K562 (cell line): Measurements from ENCODE around the gene SCARF1. TPM values are rescaled to one million over a fixed set of nuclear protein-coding genes. Genes with fewer than 3 reads are reported as not detected.

ENCODE experiments used
- ATAC-seq: fragments of 200-7000 bp; cut with Tn5 transposase; 3 replicates; pipeline ENCODE4 v1.9.1; 2020; ENCODE audit warnings: moderate library complexity
- BruUV-seq: library from RNA; stranded (reverse); fragments of 400-500 nt; replicated peaks from 2 replicates; lab custom pipeline; 2021; lab: Mats Ljungman, UMichigan
- CTCF ChIA-PET: fragments of 300-600 bp; formaldehyde crosslinking; extraction: SDS; loops from one replicate; lab custom pipeline; 2021; ENCODE audit warnings: low intra/inter-chr PET ratio; lab: Yijun Ruan, JAX
- POLR2A ChIA-PET: fragments of 300-600, 350-650 bp; sonication (Branson Sonifier 250); formaldehyde crosslinking; extraction: SDS; loops from one replicate; lab custom pipeline; 2021; ENCODE audit warnings: antibody characterized with exemption, inconsistent platforms; lab: Yijun Ruan, JAX
- DNase-seq, 4 experiments: peaks; one replicate each; pipeline versions ENCODE4 v3.0.0 to v3.0.0-alpha.2; 2011 to 2018; ENCODE audit warnings: low spot score in 3 of 4, mixed read lengths in 3 of 4; ENCODE audit errors: extremely low read depth in 1 of 4
- FAIRE-seq: peaks from 2 replicates; lab custom pipeline; 2011; peaks lifted over from hg19 to GRCh38; lab: Jason Lieb, UNC
- H2AFZ ChIP-seq: 2 replicates; pipeline ENCODE4 v1.6.0; 2011; ENCODE audit warnings: low read depth, low read length, control low read depth, inconsistent platforms
- H3K27ac ChIP-seq: fragments of 200-600 bp; 3 replicates; pipeline ENCODE4 v1.8.0; 2011; ENCODE audit warnings: low read depth, mild to moderate bottlenecking, control low read depth, inconsistent platforms, low read length, moderate library complexity, mixed read lengths; ENCODE audit errors: extremely low read depth
- H3K27me3 ChIP-seq, 2 experiments: fragments of 300-600 bp in 1 of 2; 2 replicates in 1 of 2; 3 replicates in 1 of 2; pipeline versions ENCODE4 v1.6.0 to v1.8.0; 2011; ENCODE audit warnings: inconsistent platforms in 2 of 2, low read length in 2 of 2, mild to moderate bottlenecking in 1 of 2, mixed read lengths in 1 of 2, moderate library complexity in 1 of 2; ENCODE audit not compliant: control insufficient read depth in 2 of 2, insufficient read depth in 2 of 2
- H3K36me3 ChIP-seq: fragments of 300-600 bp; 3 replicates; pipeline ENCODE4 v1.8.0; 2011; ENCODE audit warnings: mild to moderate bottlenecking, low read length, inconsistent platforms; ENCODE audit not compliant: control insufficient read depth, insufficient read depth
- H3K4me1 ChIP-seq, 2 experiments: fragments of 200-600 bp in 1 of 2; replicated peaks in 1 of 2; 2 replicates in 1 of 2; 3 replicates in 1 of 2; pipeline versions ENCODE4 v1.5.1 to v1.8.0; 2011; ENCODE audit warnings: inconsistent platforms in 2 of 2, low read length in 2 of 2, mild to moderate bottlenecking in 1 of 2, mixed read lengths in 1 of 2, moderate library complexity in 1 of 2; ENCODE audit not compliant: control insufficient read depth in 2 of 2, insufficient read depth in 2 of 2
- H3K4me2 ChIP-seq: 2 replicates; pipeline ENCODE4 v1.6.1; 2011; ENCODE audit warnings: low read length, control low read depth, inconsistent platforms, mixed read lengths; ENCODE audit not compliant: insufficient read depth
- H3K4me3 ChIP-seq: fragments of 200-600 bp; sonication (generic), shearing (Covaris generic); 2 replicates; pipeline ENCODE4 v1.5.1; 2016; ENCODE audit warnings: control low read depth, inconsistent platforms
- H3K79me2 ChIP-seq: fragments of 200-600 bp; 3 replicates; pipeline ENCODE4 v1.8.0; 2011; ENCODE audit warnings: low read length, inconsistent platforms; ENCODE audit not compliant: control insufficient read depth, insufficient read depth
- H3K9ac ChIP-seq, 2 experiments: 2 replicates each; pipeline versions ENCODE4 v1.6.0 to v1.6.1; 2011; ENCODE audit warnings: low read depth in 2 of 2, low read length in 2 of 2, control low read depth in 1 of 2, inconsistent platforms in 1 of 2, mild to moderate bottlenecking in 1 of 2, mixed read lengths in 1 of 2; ENCODE audit not compliant: insufficient read depth in 1 of 2
- H3K9me1 ChIP-seq: one replicate; pipeline ENCODE4 v1.6.0; 2011; ENCODE audit warnings: inconsistent platforms, mild to moderate bottlenecking, low read length, moderate library complexity; ENCODE audit not compliant: control insufficient read depth, insufficient read depth
- H3K9me3 ChIP-seq: replicated peaks from 2 replicates; pipeline ENCODE4 v1.5.1; 2011; ENCODE audit warnings: low read depth, low read length, inconsistent platforms; ENCODE audit not compliant: control insufficient read depth, insufficient read depth
- H4K20me1 ChIP-seq: replicated peaks from 2 replicates; pipeline ENCODE4 v1.6.1; 2011; ENCODE audit warnings: low read length, inconsistent platforms, mixed read lengths; ENCODE audit not compliant: control insufficient read depth, insufficient read depth
- CREB3 ChIP-seq: fragments of 450-650 bp; conservative IDR thresholded peaks from 2 replicates; pipeline ENCODE4 v1.6.1; 2016; ENCODE audit warnings: missing genetic modification characterization, low read depth, mild to moderate bottlenecking, missing compliant biosample characterization, moderate library complexity
- CTCFL ChIP-seq: IDR thresholded peaks from 2 replicates; pipeline ENCODE4 v1.6.1; 2011; ENCODE audit warnings: borderline replicate concordance, low read depth, mild to moderate bottlenecking, moderate library complexity, low read length; ENCODE audit not compliant: insufficient read depth, poor library complexity, severe bottlenecking
- SNIP1 ChIP-seq: fragments of 450-650 bp; IDR thresholded peaks from 2 replicates; pipeline ENCODE4 v1.7.1; 2017; ENCODE audit warnings: low read depth, mild to moderate bottlenecking
- TRIM25 ChIP-seq: fragments of 450-650 bp; IDR thresholded peaks from 2 replicates; pipeline ENCODE4 v1.7.0; 2016; ENCODE audit warnings: borderline replicate concordance
- TSC22D4 ChIP-seq: fragments of 450-650 bp; IDR thresholded peaks from 2 replicates; pipeline ENCODE4 v1.6.1; 2016; ENCODE audit warnings: missing genetic modification characterization, missing biosample characterization, control low read depth
- ZNF445 ChIP-seq: fragments of 250-450 bp; sonication (Bioruptor Pico); IDR thresholded peaks from 2 replicates; pipeline ENCODE4 v1.4.0; 2020; ENCODE audit warnings: low read depth, mild to moderate bottlenecking, moderate library complexity
- ZNF57 ChIP-seq: fragments of 450-650 bp; formaldehyde crosslinking; IDR thresholded peaks from 2 replicates; pipeline ENCODE4 v1.4.0; 2020; ENCODE audit warnings: mild to moderate bottlenecking, moderate library complexity
- WGBS: fragments of 100-300 bp; shearing (Covaris generic); methylation state at CpG from one replicate; pipeline ENCODE4 v1.1.6; 2016; ENCODE audit warnings: low coverage, mixed read lengths; ENCODE audit not compliant: insufficient coverage; ENCODE audit errors: missing lambda C conversion rate; 5-methylcytosine and 5-hydroxymethylcytosine counted together
- in situ Hi-C: fragments of 300-500 bp; cut with MboI; formaldehyde crosslinking; loops from 4 replicates; pipeline ENCODE4 v1.15.0; 2018; ENCODE audit warnings: inconsistent platforms, mixed read lengths
- intact Hi-C: fragments of 100-400 bp; cut with micrococcal nuclease; formaldehyde crosslinking; loops from 2 replicates; pipeline ENCODE4 v1.14.2; 2022
- polyA plus RNA-seq, 8 experiments: library from polyadenylated mRNA; depleted of rRNA in 4 of 8; stranded (reverse) in 5 of 8; unstranded in 3 of 8; fragments of >200 nt; fragmentation: Nextera tagmentation in 2 of 8; fragmentation: Illumina TruSeq in 1 of 8; extraction: Ambion mirVana in 2 of 8; extraction: Trizol in 1 of 8; gene quantifications; 2 replicates each; pipeline versions ENCODE4 v1.2.1 to v1.2.3, GENCODE V29; 2011 to 2014; ENCODE audit warnings: inconsistent platforms in 1 of 8, missing spikeins in 1 of 8
- total RNA-seq, 7 experiments: library from RNA; depleted of rRNA in 6 of 7; stranded (reverse); fragments of >200 nt in 6 of 7; fragmentation: Illumina TruSeq in 2 of 7; extraction: Trizol in 2 of 7; gene quantifications; 2 replicates each; pipeline versions ENCODE4 v1.2.1 to v1.2.3, GENCODE V29; 2011 to 2021; ENCODE audit warnings: low replicate concordance in 1 of 7

The SCARF1 gene
- total and polyA plus RNA-seq, 9 of the 15 experiments (the other 6 are each of a cell fraction or from before 2014, with no cell fraction given): 0.04 to 2.1 (median 0.63) TPM

- no peak for TF ChIP-seq CTCFL
- TF ChIP-seq CREB3 (tag): no peak
- TF ChIP-seq TSC22D4 (tag): no peak
- TF ChIP-seq ZNF445: no peak
- TF ChIP-seq SNIP1: no peak
- TF ChIP-seq ZNF57 (CRISPR knock-in tag): no peak
- TF ChIP-seq TRIM25: no peak
- TF ChIP-seq, all 486 proteins: peak for 0
- ChIA-PET POLR2A (interaction anchor here (4.8 kb wide), 1 partner anchor 10 kb away, joined by 25 read pairs; no protein-coding TSS in a partner anchor), CTCF (no interaction called here)
- in situ Hi-C loops: loop anchor here (5.0 kb wide), 1 partner anchor 39 kb away; no protein-coding TSS in a partner anchor
- Histone ChIP-seq H2AFZ (no peak overlapping the region), H3K4me2 (no peak overlapping the region), H3K36me3 (no peaks in the 10 kb centered on the region), H3K79me2 (no peaks in the 10 kb centered on the region), H3K27ac (no peak overlapping the region), H3K4me3 (no peak overlapping the region), H3K9me3 (no peaks in the 10 kb centered on the region), H3K4me1 (peaks cover 8 to 32% of the 10 kb centered on the region in 2 experiments; a peak in 4 of 5 replicates), H3K9ac (no peak overlapping the region), H3K27me3 (no peaks in the 10 kb centered on the region), H4K20me1 (no peaks in the 10 kb centered on the region), H3K9me1 (no peaks in the 10 kb centered on the region)
- intact Hi-C loops: no loop called here
- no TSS peak for BruUV-seq
- DNase-seq (no peak), ATAC-seq (no peak), FAIRE-seq (no peak)
- WGBS: 73% methylated on average over 6 of the region's 13 CpGs
Measured at GRCh38 chr17:1616101-1616500, 29.4 kb downstream of the SCARF1 start.
